ENCODE measurements around the gene SLC25A12. TPM values are rescaled to one million over a fixed set of nuclear protein-coding genes. Genes with fewer than 3 reads are reported as not detected.

SLC25A12 gene
- polyA plus RNA-seq, 1 of the 3 experiments (the other 2 are of a cell fraction), result 13.0 TPM

DNA sequence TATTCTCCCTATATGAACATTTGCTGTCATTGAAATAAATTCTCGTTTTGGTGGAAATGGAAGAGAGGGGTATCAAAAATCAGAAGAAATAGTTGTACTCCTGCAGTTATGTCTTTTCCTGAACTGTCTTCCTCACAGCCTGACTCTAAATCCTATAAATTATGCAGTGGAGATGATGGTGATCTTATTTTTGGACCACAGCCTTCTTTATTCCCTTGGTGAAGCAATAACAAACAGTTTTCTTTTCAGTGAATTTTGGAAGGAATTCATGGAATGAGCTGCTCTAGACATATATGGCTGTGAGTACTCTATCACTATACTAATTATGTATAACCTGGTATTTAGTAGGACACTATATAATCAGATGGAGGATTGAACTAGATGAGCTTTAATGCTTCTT, 1.7 kb upstream of the SLC25A12 start:
- WGBS (ENCODE audit: low lambda C conversion rate), result 96% methylated on average over 1 of the region's 1 CpG
- Histone ChIP-seq H3K9me2 (no peaks in the 10 kb centered on the region), H2AFZ (ENCODE audit: low read depth) (no peak overlapping the region), H3K36me3 (replicated peaks in 1 of 2; ENCODE audit: control insufficient read depth in 1 of 2, insufficient read depth in 2 of 2, low read length in 1 of 2) (no peaks in the 10 kb centered on the region), H4K20me1 (ENCODE audit: insufficient read depth) (no peaks in the 10 kb centered on the region), H3K4me1 (ENCODE audit: control insufficient read depth in 1 of 2, insufficient read depth in 2 of 2, low read depth in 1 of 2, low read length in 1 of 2) (peaks cover 0 to 3% of the 10 kb centered on the region in 2 experiments; a peak in 3 of 4 replicates), H3K9me3 (no peaks in the 10 kb centered on the region), H3K9ac (no peak overlapping the region), H3K4me3 (ENCODE audit: low read depth in 2 of 2, low read length in 1 of 2) (no peak overlapping the region), H3K27ac (ENCODE audit: low read depth in 2 of 2, low read length in 1 of 2) (no peak overlapping the region), H3K79me2 (ENCODE audit: insufficient read depth) (peaks cover 5% of the 10 kb centered on the region; the same call in 1 of the 2 replicates), H3F3A (replicated peaks; ENCODE audit: insufficient read depth) (peaks cover 6% of the 10 kb centered on the region), H3K4me2 (no peak overlapping the region), H3K27me3 (ENCODE audit: insufficient read depth) (no peaks in the 10 kb centered on the region)
- no peak for TF ChIP-seq RXRA (IDR thresholded peaks at IDR 0.05; ENCODE audit: borderline replicate concordance, low read depth)
- no peak for TF ChIP-seq CHD2 (IDR thresholded peaks at IDR 0.05; ENCODE audit: low read length, partially characterized antibody)
- TF ChIP-seq USF2 (IDR thresholded peaks at IDR 0.05; ENCODE audit: borderline replicate concordance, low read depth, low read length), result no peak
- TF ChIP-seq SMC3 (IDR thresholded peaks at IDR 0.05; ENCODE audit: low read depth, low read length), result no peak
- DNase-seq, result no peak
- POLR2A ChIA-PET, result no interaction called here
- CTCF ChIA-PET, result interaction anchor here (0.6 kb wide), 2 partner anchors 45 to 203 kb away, joined by 3 read pairs; no protein-coding TSS in a partner anchor

GRCh38 chr2:171894612-171894947, 536 bp upstream of the SLC25A12 start:
- peak overlapping the region; percentile 74 for H3K9ac ChIP-seq
- H3K4me3 ChIP-seq (ENCODE audit: low read depth in 2 of 2, low read length in 1 of 2), result peak overlapping the region; percentile 86 to 94
- H3K4me1 ChIP-seq (ENCODE audit: control insufficient read depth in 1 of 2, insufficient read depth in 2 of 2, low read depth in 1 of 2, low read length in 1 of 2), result peaks cover 0 to 3% of the 10 kb centered on the region in 2 experiments; a peak in 3 of 4 replicates
- no peaks in the 10 kb centered on the region for H3K9me2 ChIP-seq
- TF ChIP-seq RFX5 (IDR thresholded peaks at IDR 0.05; ENCODE audit: low read length), result no peak
- no peak for TF ChIP-seq IRF3 (IDR thresholded peaks at IDR 0.05; ENCODE audit: low read depth, low read length)
- no peak for TF ChIP-seq ZBTB33 (IDR thresholded peaks at IDR 0.05; ENCODE audit: borderline replicate concordance, low read depth)
- TF ChIP-seq TCF12 (IDR thresholded peaks at IDR 0.05), result no peak
- TF ChIP-seq TEAD4 (IDR thresholded peaks at IDR 0.05; ENCODE audit: borderline replicate concordance, insufficient read depth), result no peak
- no peak for TF ChIP-seq TAF1 (IDR thresholded peaks at IDR 0.05; ENCODE audit: borderline replicate concordance, low read depth, low read length)
- TF ChIP-seq FOXJ3 (CRISPR knock-in tag; IDR thresholded peaks at IDR 0.05), result no peak
- no peak for TF ChIP-seq USF2 (IDR thresholded peaks at IDR 0.05; ENCODE audit: borderline replicate concordance, low read depth, low read length)
- TF ChIP-seq, protein P1, sequence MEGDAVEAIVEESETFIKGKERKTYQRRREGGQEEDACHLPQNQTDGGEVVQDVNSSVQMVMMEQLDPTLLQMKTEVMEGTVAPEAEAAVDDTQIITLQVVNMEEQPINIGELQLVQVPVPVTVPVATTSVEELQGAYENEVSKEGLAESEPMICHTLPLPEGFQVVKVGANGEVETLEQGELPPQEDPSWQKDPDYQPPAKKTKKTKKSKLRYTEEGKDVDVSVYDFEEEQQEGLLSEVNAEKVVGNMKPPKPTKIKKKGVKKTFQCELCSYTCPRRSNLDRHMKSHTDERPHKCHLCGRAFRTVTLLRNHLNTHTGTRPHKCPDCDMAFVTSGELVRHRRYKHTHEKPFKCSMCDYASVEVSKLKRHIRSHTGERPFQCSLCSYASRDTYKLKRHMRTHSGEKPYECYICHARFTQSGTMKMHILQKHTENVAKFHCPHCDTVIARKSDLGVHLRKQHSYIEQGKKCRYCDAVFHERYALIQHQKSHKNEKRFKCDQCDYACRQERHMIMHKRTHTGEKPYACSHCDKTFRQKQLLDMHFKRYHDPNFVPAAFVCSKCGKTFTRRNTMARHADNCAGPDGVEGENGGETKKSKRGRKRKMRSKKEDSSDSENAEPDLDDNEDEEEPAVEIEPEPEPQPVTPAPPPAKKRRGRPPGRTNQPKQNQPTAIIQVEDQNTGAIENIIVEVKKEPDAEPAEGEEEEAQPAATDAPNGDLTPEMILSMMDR (IDR thresholded peaks at IDR 0.05), result no peak
- no peak for TF ChIP-seq EP300 (IDR thresholded peaks at IDR 0.05; ENCODE audit: borderline replicate concordance in 1 of 2, low read depth in 1 of 2, low read length in 1 of 2)
- TF ChIP-seq SMC3 (IDR thresholded peaks at IDR 0.05; ENCODE audit: low read depth, low read length), result no peak
- TF ChIP-seq NRF1 (IDR thresholded peaks at IDR 0.05; ENCODE audit: low read depth, low read length), result no peak
- TF ChIP-seq JUND (IDR thresholded peaks at IDR 0.05), result no peak
- no peak for TF ChIP-seq NFIC (IDR thresholded peaks at IDR 0.05; ENCODE audit: borderline replicate concordance)
- no peak for TF ChIP-seq GATA2 (CRISPR knock-in tag; IDR thresholded peaks at IDR 0.05)
- TF ChIP-seq MEF2A (IDR thresholded peaks at IDR 0.05; ENCODE audit: borderline replicate concordance, low read depth), result no peak
- peaks cover 0 to 3% of the 10 kb centered on the region in 2 experiments for H3K36me3 ChIP-seq (replicated peaks in 1 of 2; ENCODE audit: control insufficient read depth in 1 of 2, insufficient read depth in 2 of 2, low read length in 1 of 2)
- peak overlapping the region; percentile 48 to 65 for H3K27ac ChIP-seq (ENCODE audit: low read depth in 2 of 2, low read length in 1 of 2)
- no peaks in the 10 kb centered on the region for H3K9me3 ChIP-seq
- H3K4me2 ChIP-seq, result peak overlapping the region; percentile 78
- no peaks in the 10 kb centered on the region for H3K27me3 ChIP-seq (ENCODE audit: insufficient read depth)
- peaks cover 6% of the 10 kb centered on the region for H3F3A ChIP-seq (replicated peaks; ENCODE audit: insufficient read depth)
- H2AFZ ChIP-seq (ENCODE audit: low read depth), result peak overlapping the region; percentile 99
- DNase-seq, result peak; percentile 7
- ChIA-PET POLR2A (no interaction called here), CTCF (no interaction called here)
- peaks cover 5% of the 10 kb centered on the region; the same call in 1 of the 2 replicates for H3K79me2 ChIP-seq (ENCODE audit: insufficient read depth)
- no peaks in the 10 kb centered on the region for H4K20me1 ChIP-seq (ENCODE audit: insufficient read depth)
- whole genome bisulfite sequencing (ENCODE audit: low lambda C conversion rate), result 63% methylated on average over 10 of the region's 10 CpGs
